NCI-H2171 (cell line): Measurements from ENCODE around the gene THOC6.
A peak's percentile ranks its signal among the peaks of the same experiment; 100 is the strongest.
"Not testable (repeated sequence)": the region's sequence is repeated elsewhere in the genome, so short reads cannot be mapped to it uniquely, and the experiment has no call there.

ENCODE experiments used
- DNase-seq: peaks from one replicate; lab custom pipeline; 2025; lab: John Stamatoyannopoulos, UW

Gene THOC6

DNA sequence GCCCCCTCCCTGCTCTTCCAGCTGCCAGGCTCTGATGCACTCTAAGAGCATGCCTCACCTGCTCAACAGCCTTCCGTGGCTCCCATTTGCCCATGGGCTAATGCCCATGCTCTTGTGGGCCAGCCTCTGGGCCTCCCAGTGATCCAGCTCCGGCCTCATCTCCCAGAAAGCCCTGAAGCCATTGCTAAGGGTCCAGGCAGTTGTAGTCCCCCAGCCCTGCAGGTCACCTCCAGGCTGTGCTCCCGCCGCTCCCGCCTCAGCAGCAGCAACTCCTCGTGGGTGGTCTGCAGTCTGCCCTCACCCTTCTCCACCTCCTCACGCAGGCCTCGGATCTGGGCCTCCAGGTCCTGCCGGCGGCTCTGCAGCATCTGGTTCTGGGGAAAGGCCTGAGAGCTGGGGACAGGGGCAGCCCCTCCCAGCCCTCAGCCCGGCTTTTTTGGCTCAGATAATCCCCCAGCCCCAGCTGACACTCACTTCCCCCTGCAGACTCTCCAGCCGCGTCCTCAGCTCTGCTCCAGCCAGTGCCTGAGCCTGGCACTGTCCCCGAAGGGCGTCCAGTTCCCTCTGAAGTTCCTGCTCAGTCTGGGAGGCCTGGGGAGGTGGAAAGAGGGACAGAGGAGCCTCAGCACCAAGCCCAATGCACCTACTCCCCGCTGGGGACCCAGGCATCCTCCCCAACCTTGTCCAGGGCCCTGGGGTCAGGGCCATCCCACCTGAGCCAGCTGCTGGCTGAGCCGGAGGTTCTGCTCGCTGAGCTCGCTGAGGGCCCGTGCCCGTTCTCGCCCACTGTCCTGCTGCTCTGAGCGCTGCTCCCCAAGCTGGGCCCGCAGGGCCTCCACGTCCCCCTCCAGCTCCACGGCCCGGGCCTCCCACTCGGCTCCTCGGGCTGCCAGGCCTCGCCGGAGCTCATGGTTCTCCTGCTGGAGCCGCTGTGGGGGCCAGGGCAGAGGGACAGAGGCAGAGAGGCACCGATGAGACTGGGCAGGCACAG, 6.7 kb downstream of the THOC6 start:
- no peak for DNase-seq

DNA sequence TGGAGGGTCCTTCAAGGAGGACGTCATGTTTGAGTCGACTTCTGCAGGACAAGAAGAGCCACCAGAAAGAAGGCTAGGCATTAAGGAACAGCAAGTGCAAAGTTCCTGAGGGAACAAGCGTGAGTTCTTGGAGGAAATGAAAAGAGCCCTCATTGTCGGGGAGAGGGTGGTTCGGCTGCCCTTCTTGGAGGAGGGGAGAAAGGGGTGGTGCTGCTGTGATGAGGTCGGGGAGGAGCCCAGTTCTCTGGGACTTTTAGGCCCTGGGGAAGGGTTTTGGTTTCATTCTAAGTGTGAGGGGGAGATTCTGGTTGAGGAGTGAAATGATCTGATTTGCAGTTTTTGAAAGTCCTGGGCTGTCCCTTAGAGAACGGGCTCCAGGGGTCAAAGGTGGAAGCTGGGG, 8.8 kb downstream of the THOC6 start:
- DNase-seq = no peak

DNA sequence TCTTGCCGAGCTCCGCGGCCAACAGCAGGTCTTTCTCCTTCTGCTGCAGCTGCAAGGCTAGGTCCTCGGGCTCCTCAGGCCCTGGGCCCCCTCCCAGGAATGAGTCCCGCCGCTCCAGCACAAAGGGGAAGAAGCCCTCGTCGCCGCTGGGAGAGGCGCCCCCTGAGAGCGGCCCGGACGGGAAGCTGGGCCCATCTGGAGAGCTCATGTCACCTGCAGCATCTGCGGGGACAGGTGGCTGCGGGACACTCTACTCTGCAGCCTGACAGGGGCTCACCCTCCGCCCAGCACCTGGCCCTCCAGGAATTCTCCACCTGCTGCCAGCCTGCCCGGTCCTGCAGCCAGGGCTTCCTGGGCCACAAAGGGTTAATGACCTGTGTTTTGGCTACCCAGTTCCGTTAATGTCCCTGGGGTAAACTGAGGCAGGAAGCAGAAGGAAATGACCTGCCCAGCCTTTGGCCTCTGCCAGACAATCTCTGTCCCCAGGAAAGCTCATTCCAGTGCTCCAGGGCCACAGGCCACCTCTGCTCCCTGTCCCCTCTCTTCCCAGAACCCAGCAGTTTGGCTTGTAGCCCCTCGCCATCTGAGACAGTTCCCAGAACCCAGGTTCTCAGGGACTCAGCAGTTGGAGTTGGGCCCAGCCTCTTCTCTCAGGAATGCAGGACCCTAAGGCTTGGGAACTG, 11.6 kb downstream of the THOC6 start:
- DNase-seq = peak; percentile 44

DNA sequence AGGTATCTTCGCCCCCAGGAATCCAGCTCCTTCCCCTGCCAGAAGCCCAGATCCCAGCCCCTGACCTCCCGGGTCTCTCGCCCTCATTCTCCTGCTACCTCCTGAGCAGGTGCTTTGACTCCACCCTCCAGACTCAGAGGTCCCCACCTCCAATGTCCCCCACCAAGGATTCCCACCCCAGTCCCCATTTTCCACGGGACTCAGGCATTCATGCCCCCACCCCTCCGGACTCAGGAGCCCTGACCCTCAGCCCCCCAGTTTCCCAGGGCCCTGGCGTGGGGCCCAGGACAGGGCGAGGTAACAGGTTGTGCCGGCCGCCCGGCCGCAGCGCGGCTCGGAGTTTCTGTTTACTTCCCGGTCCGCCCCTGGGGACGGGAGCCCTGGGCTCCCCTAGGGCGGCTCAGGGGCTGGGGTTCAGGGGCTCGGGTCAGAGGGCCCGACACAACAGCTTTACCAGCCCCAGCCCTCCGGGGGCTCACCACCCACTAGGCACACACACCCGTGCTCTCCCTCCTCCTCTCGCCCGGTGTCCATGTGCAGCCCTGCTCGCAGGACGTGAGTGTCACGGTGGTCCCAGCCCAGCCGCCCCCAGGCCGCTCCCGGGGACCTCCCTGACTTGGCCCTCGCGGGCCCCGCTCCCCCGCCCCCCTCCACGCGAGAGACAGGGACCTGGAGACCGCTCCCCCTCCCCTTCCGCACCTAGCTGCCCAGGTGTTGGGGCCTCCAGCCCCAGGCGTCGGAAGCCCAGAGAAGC, 12.3 kb downstream of the THOC6 start:
- no peak for DNase-seq

- DNase-seq = no peak
Observed at GRCh38 chr16:3036726-3037315, 13.0 kb downstream of the THOC6 start, which contains the start of gene BICDL2. BICDL2 (minus strand) TSS chr16:3036944; CDS start chr16:3035496, 1,448 bp downstream.

DNA sequence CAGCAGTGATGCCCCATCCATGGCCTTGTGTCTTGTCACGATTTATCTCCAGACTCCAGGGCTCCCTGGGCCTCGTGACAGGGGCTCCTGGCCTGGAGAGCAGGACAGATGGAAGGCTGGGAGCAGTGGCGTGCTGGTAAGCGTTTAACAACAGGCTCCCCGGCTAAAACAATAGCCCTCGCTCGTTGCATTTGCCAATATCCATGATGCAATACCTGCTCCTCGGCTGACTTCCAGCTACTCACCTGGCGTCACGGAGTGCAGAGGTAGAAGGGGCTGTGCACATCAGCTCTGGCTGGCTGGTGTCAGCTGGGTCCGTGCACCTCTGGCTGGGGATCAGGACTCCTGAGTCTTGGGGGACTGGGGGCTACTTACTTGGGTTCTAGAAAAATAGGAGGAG, 14.4 kb downstream of the THOC6 start:
- DNase-seq = no peak

DNA sequence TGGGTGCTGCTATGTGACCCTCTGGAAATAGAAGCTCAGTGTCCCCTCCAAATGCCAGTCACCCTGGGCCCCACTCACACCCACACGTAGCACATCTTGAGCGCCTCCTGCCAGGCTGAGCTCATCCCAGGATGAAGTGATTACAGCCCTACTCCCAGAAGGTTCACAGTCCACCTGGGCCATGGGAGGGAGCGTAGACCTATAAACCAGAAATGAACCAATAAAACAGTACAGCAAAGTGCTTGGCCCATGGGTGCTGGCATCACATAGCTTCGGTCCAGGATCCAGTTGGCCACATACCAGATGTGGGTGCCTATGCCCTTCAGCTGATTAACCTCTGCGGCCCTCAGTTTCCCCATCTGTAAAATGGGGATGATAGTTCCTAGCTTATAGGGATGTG, 15.1 kb downstream of the THOC6 start:
- DNase-seq = no peak

DNA sequence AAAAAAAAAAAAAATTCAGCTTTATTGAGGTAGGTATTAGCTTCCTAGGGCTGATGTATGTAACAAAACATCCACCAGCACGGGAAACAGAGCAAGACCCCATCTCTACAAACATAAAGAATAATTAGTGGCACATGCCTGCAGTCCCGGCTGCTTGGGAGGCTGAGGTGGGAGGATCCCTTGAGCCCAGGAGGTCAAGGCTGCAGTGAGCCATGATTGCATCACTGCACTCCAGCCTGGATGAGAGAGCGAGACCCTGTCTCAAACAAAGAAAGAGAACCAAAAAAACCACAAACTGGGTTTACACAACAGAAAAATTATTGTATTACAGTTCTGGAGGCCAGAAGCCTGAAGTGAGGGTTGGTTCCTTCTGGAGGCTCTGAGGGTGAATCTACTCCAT, 18.5 kb downstream of the THOC6 start:
- no peak for DNase-seq

DNA sequence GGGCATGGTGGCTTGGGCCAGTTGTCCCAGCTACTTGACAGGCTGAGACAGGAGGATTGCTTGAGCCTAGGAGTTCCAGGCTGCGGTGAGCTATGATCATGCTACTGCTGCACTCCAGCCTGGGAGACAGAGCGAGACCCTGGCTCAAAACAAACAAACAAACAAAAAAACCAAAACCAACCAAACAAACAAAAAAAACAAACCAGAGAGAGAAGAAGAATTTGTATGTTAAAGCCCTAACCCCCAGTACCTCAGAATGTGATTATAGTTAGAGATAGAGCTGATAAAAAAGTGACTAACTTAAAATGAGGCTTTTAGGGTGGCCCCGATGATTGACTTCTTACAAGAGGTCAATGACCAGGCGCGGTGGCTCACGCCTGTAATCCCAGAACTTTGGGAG, 20.9 kb downstream of the THOC6 start:
- no peak for DNase-seq

GRCh38 chr16:3045758-3046640, 22.2 kb downstream of the THOC6 start, which contains the start of gene MMP25:
MMP25 (plus strand) TSS chr16:3046561; CDS start chr16:3046918, 357 bp downstream.
- no peak for DNase-seq

DNA sequence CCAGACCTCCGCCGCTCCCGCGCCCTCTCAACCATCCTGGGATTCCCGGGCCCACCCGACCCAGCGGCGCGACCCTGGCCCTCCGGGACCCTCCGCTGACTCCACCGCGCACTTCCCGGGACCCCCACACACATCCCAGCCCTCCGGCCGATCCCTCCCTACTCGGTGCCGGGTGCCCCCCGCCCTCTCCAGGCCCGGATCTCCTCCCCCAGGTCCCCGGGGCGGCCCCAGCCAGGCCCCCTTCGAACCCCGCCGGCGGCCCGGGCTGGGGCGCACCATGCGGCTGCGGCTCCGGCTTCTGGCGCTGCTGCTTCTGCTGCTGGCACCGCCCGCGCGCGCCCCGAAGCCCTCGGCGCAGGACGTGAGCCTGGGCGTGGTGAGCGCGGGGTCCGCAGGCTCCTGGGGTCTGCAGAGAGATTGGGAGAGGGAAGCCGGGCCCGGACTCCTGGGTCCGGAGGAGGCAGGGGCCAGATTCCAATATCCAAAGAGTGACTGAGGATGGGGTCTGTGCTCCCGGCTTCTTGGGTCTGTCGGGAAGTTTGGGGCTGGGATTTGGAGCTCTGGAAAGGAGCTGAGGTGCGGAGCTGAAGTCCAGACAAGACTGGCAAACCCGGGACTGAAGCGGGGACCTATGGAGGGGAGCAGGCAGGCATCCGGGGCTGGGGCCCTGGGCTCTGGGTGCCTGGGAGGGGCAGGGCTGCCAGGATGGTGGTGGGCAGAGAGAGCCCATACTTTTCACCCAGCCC, 23.0 kb downstream of the THOC6 start:
- no peak for DNase-seq

DNA sequence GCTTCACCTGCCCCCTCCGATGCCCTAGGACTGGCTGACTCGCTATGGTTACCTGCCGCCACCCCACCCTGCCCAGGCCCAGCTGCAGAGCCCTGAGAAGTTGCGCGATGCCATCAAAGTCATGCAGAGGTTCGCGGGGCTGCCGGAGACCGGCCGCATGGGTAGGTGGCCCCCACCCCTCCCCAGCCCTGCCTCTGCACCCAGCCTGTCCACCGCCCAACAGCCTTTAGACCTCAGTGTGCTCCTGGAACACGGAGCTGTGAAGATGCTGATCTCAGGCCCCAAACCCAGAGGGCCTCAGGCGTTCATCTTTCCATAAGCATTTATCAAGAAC, 23.5 kb downstream of the THOC6 start:
- no peak for DNase-seq

GRCh38 chr16:3049921-3050481, 26.2 kb downstream of the THOC6 start:
- no peak for DNase-seq

GRCh38 chr16:3050487-3050886, 26.7 kb downstream of the THOC6 start:
- DNase-seq = no peak

GRCh38 chr16:3051009-3051408, 27.2 kb downstream of the THOC6 start:
- no peak for DNase-seq

DNA sequence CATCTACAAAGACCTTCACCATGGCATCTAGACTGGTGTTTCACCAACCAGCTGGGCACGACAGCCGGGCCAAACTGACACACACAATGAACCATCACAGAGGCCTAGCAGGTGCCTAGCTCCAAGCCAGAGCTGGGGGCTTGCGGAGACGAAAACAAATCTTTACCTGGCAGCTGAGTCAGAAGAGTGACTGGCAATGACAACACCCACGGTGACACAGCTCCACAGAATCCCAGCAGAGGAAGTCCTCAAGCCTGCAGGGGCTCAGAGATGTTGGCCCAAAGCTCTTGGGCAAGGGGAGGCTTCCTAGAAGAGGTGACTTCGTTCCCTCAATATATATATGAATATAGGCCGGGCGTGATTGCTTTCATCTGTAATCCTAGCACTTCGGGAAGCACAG, 27.7 kb downstream of the THOC6 start:
- no peak for DNase-seq

GRCh38 chr16:3052571-3053329, 28.9 kb downstream of the THOC6 start:
- DNase-seq = not testable (repeated sequence)

GRCh38 chr16:3053330-3053710, 29.5 kb downstream of the THOC6 start:
- DNase-seq = not testable (repeated sequence)
